OCI-LY1 (cell line): ENCODE measurements around the gene GNAS.

Experiments used
- EZH2 ChIP-seq: fragments of 200-600 bp; sonication (generic), shearing (Covaris generic); IDR thresholded peaks from 2 replicates; pipeline ENCODE4 v1.8.0; 2017; ENCODE audit warnings: borderline replicate concordance, mixed run types, mild to moderate bottlenecking, antibody characterized with exemption, low read length, moderate library complexity, mixed read lengths
- TF ChIP-seq, protein P1 (sequence below): fragments of 200-600 bp; sonication (generic), shearing (Covaris generic); IDR thresholded peaks from 2 replicates; pipeline ENCODE4 v1.5.1; 2017; ENCODE audit warnings: mild to moderate bottlenecking, antibody characterized with exemption, low read length, moderate library complexity, mixed read lengths

DNA sequence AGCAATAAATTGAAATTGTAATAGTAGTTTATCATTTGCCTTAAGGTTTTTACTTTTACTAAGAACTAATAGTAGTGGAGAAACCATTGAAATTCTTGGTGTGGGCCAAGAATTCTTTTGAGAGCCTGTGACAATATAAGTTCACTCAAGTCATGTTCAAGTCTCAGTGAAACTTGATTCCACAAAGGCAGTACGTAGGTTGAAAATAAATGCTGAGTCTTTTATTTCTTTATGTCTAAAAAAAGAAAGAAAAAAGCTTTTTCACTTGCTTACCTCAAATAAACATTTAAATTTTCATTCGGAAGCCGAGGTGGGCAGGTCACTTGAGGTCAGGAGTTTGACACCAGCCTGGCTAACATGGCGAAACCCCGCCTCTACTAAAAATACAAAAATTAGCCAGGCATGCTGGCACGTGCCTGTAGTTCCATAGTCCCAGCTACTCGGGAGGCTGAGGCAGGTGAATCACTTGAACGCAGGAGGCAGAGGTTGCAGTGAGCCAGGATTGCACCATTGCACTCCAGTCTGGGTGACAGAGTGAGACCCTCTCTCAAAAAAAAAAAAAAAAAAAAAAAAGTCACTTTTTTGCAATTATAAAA lies 70.7 kb downstream of the GNAS start:
- no peak for TF ChIP-seq EZH2
- TF ChIP-seq, protein P1, sequence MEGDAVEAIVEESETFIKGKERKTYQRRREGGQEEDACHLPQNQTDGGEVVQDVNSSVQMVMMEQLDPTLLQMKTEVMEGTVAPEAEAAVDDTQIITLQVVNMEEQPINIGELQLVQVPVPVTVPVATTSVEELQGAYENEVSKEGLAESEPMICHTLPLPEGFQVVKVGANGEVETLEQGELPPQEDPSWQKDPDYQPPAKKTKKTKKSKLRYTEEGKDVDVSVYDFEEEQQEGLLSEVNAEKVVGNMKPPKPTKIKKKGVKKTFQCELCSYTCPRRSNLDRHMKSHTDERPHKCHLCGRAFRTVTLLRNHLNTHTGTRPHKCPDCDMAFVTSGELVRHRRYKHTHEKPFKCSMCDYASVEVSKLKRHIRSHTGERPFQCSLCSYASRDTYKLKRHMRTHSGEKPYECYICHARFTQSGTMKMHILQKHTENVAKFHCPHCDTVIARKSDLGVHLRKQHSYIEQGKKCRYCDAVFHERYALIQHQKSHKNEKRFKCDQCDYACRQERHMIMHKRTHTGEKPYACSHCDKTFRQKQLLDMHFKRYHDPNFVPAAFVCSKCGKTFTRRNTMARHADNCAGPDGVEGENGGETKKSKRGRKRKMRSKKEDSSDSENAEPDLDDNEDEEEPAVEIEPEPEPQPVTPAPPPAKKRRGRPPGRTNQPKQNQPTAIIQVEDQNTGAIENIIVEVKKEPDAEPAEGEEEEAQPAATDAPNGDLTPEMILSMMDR: no peak
